Stimulated activated CD4-positive, alpha-beta T cell treated with anti-CD3 and anti-CD28 coated beads, TNF-alpha, amount 100 ng/mL, for 1 hour (primary cell): Measurements from ENCODE around the gene SALL1.

Source experiments
- DNase-seq, 3 donors: peaks; one replicate each; pipeline ENCODE4 v3.0.0-alpha.2; 2020; ENCODE audit warnings: low read depth in 3 of 3, low spot score in 1 of 3

Gene SALL1

GRCh38 chr16:51157698-51158097, 6.6 kb upstream of the SALL1 start:
- no peak for DNase-seq

- DNase-seq, result no peak
These were observed 5.7 kb upstream of the SALL1 start for GRCh38 chr16:51156807-51157200.

- DNase-seq, result no peak
These were observed 5.0 kb upstream of the SALL1 start for GRCh38 chr16:51155820-51156806.

GRCh38 chr16:51155199-51155607, 4.1 kb upstream of the SALL1 start:
- DNase-seq, result no peak

- no peak for DNase-seq
These were observed 3.5 kb upstream of the SALL1 start for GRCh38 chr16:51154271-51155171.

- no peak for DNase-seq
These were observed 2.5 kb upstream of the SALL1 start for GRCh38 chr16:51153577-51154031.

GRCh38 chr16:51152691-51153576, 1.9 kb upstream of the SALL1 start:
- no peak for DNase-seq

- no peak for DNase-seq
These were observed 1.0 kb upstream of the SALL1 start for GRCh38 chr16:51151961-51152663.

GRCh38 chr16:51151435-51151960, 428 bp upstream of the SALL1 start:
- no peak for DNase-seq

GRCh38 chr16:51150165-51150887, 744 bp downstream of the SALL1 start:
- no peak for DNase-seq

GRCh38 chr16:51149721-51150164, 1.3 kb downstream of the SALL1 start:
- no peak for DNase-seq

GRCh38 chr16:51149251-51149661, 1.8 kb downstream of the SALL1 start:
- DNase-seq, result no peak

- DNase-seq, result no peak
These were observed 2.3 kb downstream of the SALL1 start for GRCh38 chr16:51148678-51149228.

GRCh38 chr16:51147776-51148677, 3.0 kb downstream of the SALL1 start:
- no peak for DNase-seq

GRCh38 chr16:51146256-51146924, 4.7 kb downstream of the SALL1 start:
- no peak for DNase-seq

- no peak for DNase-seq
These were observed 6.9 kb downstream of the SALL1 start for GRCh38 chr16:51144203-51144602.
